ENCODE measurements around the gene CACNA1H. TPM values are rescaled to one million over a fixed set of nuclear protein-coding genes. Genes with fewer than 3 reads are reported as not detected.

The CACNA1H gene
- total and polyA plus RNA-seq, 9 of the 15 experiments (the other 6 are each of a cell fraction or from before 2014, with no cell fraction given) = 0.10 to 0.18 TPM; not detected in 7

- TF ChIP-seq MGA (IDR thresholded peaks at IDR 0.05) (no peak), ZFP30 (CRISPR knock-in tag; IDR thresholded peaks at IDR 0.05; ENCODE audit: borderline replicate concordance) (no peak)
These were observed 19.7 kb downstream of the CACNA1H start (continued) for GRCh38 chr16:1172651-1173050.

All from K562 (cell line).